ENCODE results near the gene FAN1. TPM values are rescaled to one million over a fixed set of nuclear protein-coding genes. Genes with fewer than 3 reads are reported as not detected.

The FAN1 gene
- total and polyA plus RNA-seq, 9 of the 15 experiments (the other 6 are each of a cell fraction or from before 2014, with no cell fraction given), result 1.5 to 16.8 (median 12.0) TPM

- peak in 2 of 3 experiments; percentile 17 to 82; a peak in 2 of 6 replicates for TF ChIP-seq ZBTB11 (CRISPR knock-in tag; IDR thresholded peaks at IDR 0.05)
- peak; percentile 69 to 85 for TF ChIP-seq MAZ (CRISPR knock-in tag; conservative IDR thresholded peaks at IDR 0.05 in 1 of 2, IDR thresholded peaks at IDR 0.05 in 1 of 2)
- no peak for TF ChIP-seq MYBL2 (IDR thresholded peaks at IDR 0.05; ENCODE audit: low read depth)
- TF ChIP-seq MYBL2 (CRISPR knock-in tag; IDR thresholded peaks at IDR 0.05; ENCODE audit: borderline replicate concordance), result no peak
- no peak for TF ChIP-seq HMG20A (CRISPR knock-in tag; conservative IDR thresholded peaks at IDR 0.05)
- no peak for TF ChIP-seq SMARCA4 (IDR thresholded peaks at IDR 0.05)
- no peak for TF ChIP-seq ATF3 (IDR thresholded peaks at IDR 0.05)
- TF ChIP-seq ATF3 (CRISPR knock-in tag; conservative IDR thresholded peaks at IDR 0.05), result no peak
- TF ChIP-seq NCOA6 (IDR thresholded peaks at IDR 0.05), result peak; percentile 48; the same call in 1 of the 2 replicates
- no peak for TF ChIP-seq XRCC4 (IDR thresholded peaks at IDR 0.05; ENCODE audit: extremely low read depth, insufficient read depth, insufficient read length)
- TF ChIP-seq NR2C1 (IDR thresholded peaks at IDR 0.05), result no peak
- TF ChIP-seq NR2C1 (tag; IDR thresholded peaks at IDR 0.05), result 0 out of 2 replicates have a peak, but pooled peaks have one; percentile 11
- TF ChIP-seq POLR2H (tag; IDR thresholded peaks at IDR 0.05; ENCODE audit: low read depth), result peak; percentile 73
- no peak for TF ChIP-seq ZNF586 (CRISPR knock-in tag; conservative IDR thresholded peaks at IDR 0.05)
- TF ChIP-seq DMBX1 (CRISPR knock-in tag; IDR thresholded peaks at IDR 0.05; ENCODE audit: borderline replicate concordance), result no peak
- TF ChIP-seq ZNF133 (CRISPR knock-in tag; IDR thresholded peaks at IDR 0.05), result no peak
- TF ChIP-seq EGR1 (conservative IDR thresholded peaks at IDR 0.05), result no peak
- no peak for TF ChIP-seq FOXK2 (conservative IDR thresholded peaks at IDR 0.05 in 1 of 2, IDR thresholded peaks at IDR 0.05 in 1 of 2; ENCODE audit: low read depth in 2 of 2)
Observed at GRCh38 chr15:30991255-30992235, 87.8 kb downstream of the FAN1 start, which contains the start of gene MTMR10 (continued).
